ENCODE data around the gene HOOK2.

DNA sequence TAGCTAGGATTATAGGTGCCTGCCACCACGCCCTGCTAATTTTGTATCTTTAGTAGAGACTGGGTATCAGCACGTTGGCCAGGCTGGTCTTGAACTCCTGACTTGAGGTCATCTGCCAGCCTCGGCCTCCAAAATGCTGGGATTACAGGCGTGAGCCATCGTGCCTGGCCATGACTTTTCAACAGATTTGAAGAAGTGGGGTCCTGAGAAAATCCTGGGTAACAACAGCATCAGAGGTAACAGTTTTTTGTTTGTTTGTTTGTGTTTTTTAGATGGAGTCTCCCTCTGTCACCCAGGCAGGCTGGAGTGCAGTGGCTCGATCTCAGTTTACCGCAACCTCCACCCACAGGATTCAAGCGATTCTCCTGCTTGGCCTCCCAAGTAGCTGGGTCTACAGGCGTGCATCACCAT, 19.6 kb upstream of the HOOK2 start:
- TF ChIP-seq POLR2AphosphoS5 (IDR thresholded peaks at IDR 0.05; ENCODE audit: borderline replicate concordance, low read depth, low read length) (no peak), EZH2 (IDR thresholded peaks at IDR 0.05) (no peak), FOXP2 (optimal IDR thresholded peaks at IDR 0.05; ENCODE audit: control extremely low read depth, extremely low read length, insufficient read depth) (no peak)
